Cardiac muscle cell (in vitro differentiated cells and primary cell): Measurements from ENCODE around the gene PYM1. TPM values are rescaled to one million over a fixed set of nuclear protein-coding genes. Genes with fewer than 3 reads are reported as not detected.

Experiments used
- DNase-seq, 2 donors: peaks; one replicate each; pipeline versions ENCODE4 v3.0.0 to v3.0.0-alpha.2; 2010 to 2017; ENCODE audit warnings: low read depth in 1 of 2, low spot score in 1 of 2
- H3K27ac ChIP-seq: fragments of 200-600 bp; sonication (generic); 2 replicates; pipeline ENCODE4 v1.5.1; 2016
- H3K27me3 ChIP-seq: fragments of 200-600 bp; sonication (generic); 2 replicates; pipeline ENCODE4 v1.6.0; 2016; ENCODE audit warnings: control low read depth
- H3K36me3 ChIP-seq: fragments of 200-600 bp; sonication (generic); 2 replicates; pipeline ENCODE4 v1.5.1; 2016; ENCODE audit warnings: control low read depth
- H3K4me1 ChIP-seq: fragments of 200-600 bp; sonication (generic); 2 replicates; pipeline ENCODE4 v1.8.1; 2017; ENCODE audit warnings: low read depth, mild to moderate bottlenecking, mixed run types
- H3K4me3 ChIP-seq: fragments of 200-600 bp; sonication (generic); 2 replicates; pipeline ENCODE4 v1.5.1; 2016; ENCODE audit warnings: mild to moderate bottlenecking
- H3K9me3 ChIP-seq: fragments of 200-600 bp; sonication (generic); 2 replicates; pipeline ENCODE4 v1.5.1; 2017; ENCODE audit warnings: low read depth, mild to moderate bottlenecking, control low read depth
- CTCF ChIP-seq: IDR thresholded peaks from 2 replicates; pipeline ENCODE4 v1.5.1; 2012; ENCODE audit warnings: low read depth, mild to moderate bottlenecking, low read length
- polyA plus RNA-seq: library from polyadenylated mRNA; unstranded; fragments of >200 nt; fragmentation: Nextera tagmentation; extraction: Ambion mirVana; gene quantifications from 2 replicates; pipeline ENCODE4 v1.2.1, GENCODE V29; 2016
- total RNA-seq: library from RNA; depleted of rRNA; stranded (reverse); fragments of >200 nt; gene quantifications from 2 replicates; pipeline ENCODE4 v1.2.3, GENCODE V29; 2016

Gene PYM1
- total and polyA plus RNA-seq, 2 experiments from 2014 or later: 55.3 to 82.9 TPM

- Histone ChIP-seq H3K27me3 (no peaks in the 10 kb centered on the region), H3K36me3 (no peaks in the 10 kb centered on the region), H3K4me1 (peaks cover 22% of the 10 kb centered on the region), H3K27ac (no peak overlapping the region), H3K4me3 (no peak overlapping the region), H3K9me3 (no peaks in the 10 kb centered on the region)
- DNase-seq: no peak
- TF ChIP-seq CTCF: no peak
Observed at GRCh38 chr12:55915482-55915859, 12.2 kb downstream of the PYM1 start.

GRCh38 chr12:55912908-55913307 lies 14.8 kb downstream of the PYM1 start:
- H3K4me3 ChIP-seq: no peak overlapping the region
- H3K27me3 ChIP-seq: no peaks in the 10 kb centered on the region
- no peak for TF ChIP-seq CTCF
- H3K4me1 ChIP-seq: peaks cover 26% of the 10 kb centered on the region
- no peak for DNase-seq
- H3K9me3 ChIP-seq: no peaks in the 10 kb centered on the region
- no peaks in the 10 kb centered on the region for H3K36me3 ChIP-seq
- H3K27ac ChIP-seq: peak overlapping the region; percentile 78

- H3K36me3 ChIP-seq: no peaks in the 10 kb centered on the region
- peaks cover 26% of the 10 kb centered on the region for H3K4me1 ChIP-seq
- no peak for DNase-seq
- no peak overlapping the region for H3K4me3 ChIP-seq
- no peaks in the 10 kb centered on the region for H3K27me3 ChIP-seq
- H3K27ac ChIP-seq: peak overlapping the region; percentile 57
- TF ChIP-seq CTCF: no peak
- no peaks in the 10 kb centered on the region for H3K9me3 ChIP-seq
Observed at GRCh38 chr12:55909513-55909884, 18.2 kb downstream of the PYM1 start.

GRCh38 chr12:55908726-55909512 lies 18.8 kb downstream of the PYM1 start:
- Histone ChIP-seq H3K36me3 (no peaks in the 10 kb centered on the region), H3K9me3 (no peaks in the 10 kb centered on the region), H3K4me3 (no peak overlapping the region), H3K27me3 (no peaks in the 10 kb centered on the region), H3K27ac (peak overlapping the region; percentile 57), H3K4me1 (peaks cover 20% of the 10 kb centered on the region)
- no peak for TF ChIP-seq CTCF
- DNase-seq: peak in 1 of 2 donors; percentile 55

GRCh38 chr12:55906056-55906455 lies 21.6 kb downstream of the PYM1 start:
- Histone ChIP-seq H3K4me3 (no peak overlapping the region), H3K27me3 (no peaks in the 10 kb centered on the region), H3K9me3 (no peaks in the 10 kb centered on the region), H3K27ac (no peak overlapping the region), H3K4me1 (peaks cover 5% of the 10 kb centered on the region), H3K36me3 (peaks cover 3% of the 10 kb centered on the region)
- TF ChIP-seq CTCF: no peak
- peak in 1 of 2 donors; percentile 17 for DNase-seq
